Erythroblast (primary cell): ENCODE results near the gene ASPG.

ENCODE experiments used
- GATA1 ChIP-seq: IDR thresholded peaks from 2 replicates; pipeline ENCODE4 v1.6.1; 2011; ENCODE audit warnings: low read depth, mild to moderate bottlenecking, control low read depth, low read length, moderate library complexity
- POLR2A ChIP-seq: IDR thresholded peaks from 2 replicates; pipeline ENCODE4 v1.6.1; 2011; ENCODE audit warnings: mild to moderate bottlenecking, low read length

DNA sequence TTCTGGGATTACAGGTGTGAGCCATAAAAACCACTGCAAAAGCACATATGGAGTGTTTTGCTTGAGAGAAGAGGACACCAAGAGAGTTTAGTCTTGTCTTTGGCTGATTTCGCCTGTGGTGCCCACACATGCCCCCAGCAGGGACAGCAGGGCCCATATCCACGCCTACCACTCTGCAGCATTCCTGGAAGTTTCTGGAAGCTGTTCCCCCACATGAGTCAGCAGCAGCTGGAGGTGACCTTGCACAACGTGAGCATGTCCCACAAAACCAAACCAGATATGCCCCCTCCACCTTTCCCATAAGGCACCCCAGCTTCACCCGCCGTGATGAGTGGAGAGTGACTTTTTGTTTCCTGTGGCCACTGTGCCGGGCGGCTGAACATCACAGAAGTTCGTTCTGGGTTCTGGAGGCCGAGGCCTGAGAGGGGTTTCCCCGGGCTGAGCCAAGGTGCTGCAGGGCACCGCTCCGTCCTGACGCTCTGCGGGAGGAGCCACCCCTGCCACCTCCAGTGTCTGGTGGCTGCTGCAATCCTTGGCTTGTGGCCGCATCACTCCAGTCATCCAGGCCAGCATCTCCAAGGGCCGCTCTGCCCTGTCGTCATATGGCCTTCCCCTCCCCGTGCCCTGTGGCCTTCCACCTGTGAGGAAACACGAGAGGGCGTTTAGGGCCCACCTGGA is 4.7 kb downstream of the ASPG start:
- TF ChIP-seq POLR2A: no peak
- TF ChIP-seq GATA1: no peak
